ENCODE results near the gene TRIM24.

The TRIM24 gene

DNA sequence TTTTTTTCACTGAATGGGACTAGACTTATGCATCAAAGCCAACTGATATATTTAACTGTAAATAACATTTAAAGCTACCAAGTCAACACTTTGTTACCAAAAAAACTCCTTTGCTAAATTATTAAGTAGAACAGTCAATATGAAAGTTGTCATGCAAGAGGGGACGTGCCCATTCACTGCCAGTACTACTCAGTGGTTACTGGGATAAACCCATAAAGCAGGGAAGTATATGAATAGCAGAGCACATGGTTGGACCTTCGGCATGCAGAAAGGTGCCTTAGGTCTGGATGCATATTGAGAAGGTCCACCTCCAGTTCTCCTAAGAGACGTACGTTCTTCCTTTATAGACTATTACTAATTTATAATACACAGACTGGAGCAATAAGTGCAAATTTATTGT lies 121.0 kb downstream of the TRIM24 start:
- no peak for DNase-seq

- DNase-seq = no peak
Observed at GRCh38 chr7:138584283-138584682, 124.2 kb downstream of the TRIM24 start.

- no peak for DNase-seq
Observed at GRCh38 chr7:138584696-138585095, 124.6 kb downstream of the TRIM24 start.

DNA sequence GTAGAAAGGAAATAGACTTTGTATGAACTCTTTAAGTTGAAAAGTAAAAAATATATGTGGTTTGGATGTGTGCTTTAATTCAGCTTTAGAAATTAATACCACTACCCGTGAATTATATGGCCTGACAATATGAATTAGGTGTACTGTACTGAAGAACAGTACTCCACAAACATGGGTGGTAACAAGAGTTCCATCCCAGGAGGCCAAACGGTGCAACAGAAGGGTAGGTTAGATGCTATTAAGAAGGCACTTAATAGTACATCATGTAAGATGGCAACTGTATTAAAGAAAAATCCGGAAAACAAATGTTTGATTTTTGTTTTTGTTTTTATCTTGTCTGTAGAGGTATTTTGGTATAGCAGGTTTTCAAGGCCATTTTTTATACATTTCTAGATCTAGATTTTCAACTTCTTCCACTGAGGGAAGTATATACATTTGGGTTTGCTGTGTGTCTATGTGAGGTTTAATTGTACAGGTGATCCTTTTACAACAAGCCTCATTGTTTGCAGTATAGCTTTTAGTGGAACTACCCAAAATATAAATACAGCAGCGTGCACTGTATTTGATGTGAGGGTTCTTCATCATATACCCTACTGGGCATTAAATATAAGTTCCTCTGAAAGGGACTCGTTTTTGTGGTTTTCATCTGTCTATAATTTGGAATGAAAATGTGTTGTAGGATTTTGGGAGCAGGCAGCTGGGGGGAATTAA lies 125.4 kb downstream of the TRIM24 start:
- no peak for DNase-seq

GRCh38 chr7:138587485-138587884 lies 127.4 kb downstream of the TRIM24 start:
- DNase-seq = no peak

DNA sequence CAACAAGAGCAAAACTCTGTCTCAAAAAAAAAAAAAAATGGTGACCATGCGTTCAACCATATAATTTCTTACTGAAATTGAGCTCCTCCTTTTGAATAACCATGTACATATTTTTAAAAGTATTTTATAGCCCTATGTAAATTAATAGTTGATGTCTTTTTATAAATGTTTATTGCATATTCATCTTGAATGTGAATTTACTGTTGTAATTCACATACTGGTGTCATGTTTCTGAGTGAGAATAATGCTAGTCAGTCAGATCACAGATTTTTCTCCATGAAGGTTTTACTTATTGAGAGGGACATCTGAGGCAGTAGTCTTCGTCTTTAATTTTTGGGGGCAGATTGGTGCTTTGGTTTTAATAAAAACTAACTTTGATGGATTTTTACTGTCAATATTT lies 128.9 kb downstream of the TRIM24 start:
- DNase-seq = no peak

DNA sequence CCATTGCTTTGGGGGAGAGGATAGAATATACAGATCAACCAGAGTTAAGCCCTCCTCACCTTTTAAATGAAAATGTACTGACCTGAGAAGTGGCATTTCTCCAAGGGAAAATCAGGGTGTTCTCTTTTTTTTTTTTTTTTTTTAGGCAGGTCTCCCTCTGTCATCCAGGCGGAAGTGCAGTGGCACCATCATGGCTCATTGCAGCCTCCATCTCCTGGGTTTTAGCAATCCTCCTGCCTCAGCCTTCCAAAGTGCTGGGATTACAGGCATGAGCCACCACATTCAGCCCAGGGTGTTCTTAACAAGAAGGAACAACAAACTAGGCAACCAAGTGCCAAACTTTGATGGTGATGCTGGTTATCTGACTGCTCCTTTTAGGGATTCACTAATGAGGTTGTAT lies 130.1 kb downstream of the TRIM24 start:
- DNase-seq = no peak

DNA sequence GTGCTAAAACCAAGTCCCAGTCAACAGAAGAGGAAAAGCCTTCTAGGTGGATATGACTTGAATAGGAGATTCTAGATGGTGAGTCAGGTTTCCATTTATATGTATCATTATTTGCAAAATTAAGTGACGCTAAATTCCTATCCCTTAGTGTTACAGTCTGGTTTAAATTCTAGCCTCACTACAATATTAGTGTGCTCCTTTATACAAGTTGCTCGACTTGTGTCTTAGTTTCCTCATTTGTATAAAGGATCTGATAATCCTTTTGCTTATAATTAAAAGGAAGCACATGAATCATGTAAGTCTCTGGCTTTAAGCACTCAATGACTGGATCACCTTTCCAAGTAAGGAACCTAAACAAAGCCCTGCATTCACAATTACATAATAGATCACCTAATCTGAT lies 135.4 kb downstream of the TRIM24 start:
- DNase-seq = no peak

DNA sequence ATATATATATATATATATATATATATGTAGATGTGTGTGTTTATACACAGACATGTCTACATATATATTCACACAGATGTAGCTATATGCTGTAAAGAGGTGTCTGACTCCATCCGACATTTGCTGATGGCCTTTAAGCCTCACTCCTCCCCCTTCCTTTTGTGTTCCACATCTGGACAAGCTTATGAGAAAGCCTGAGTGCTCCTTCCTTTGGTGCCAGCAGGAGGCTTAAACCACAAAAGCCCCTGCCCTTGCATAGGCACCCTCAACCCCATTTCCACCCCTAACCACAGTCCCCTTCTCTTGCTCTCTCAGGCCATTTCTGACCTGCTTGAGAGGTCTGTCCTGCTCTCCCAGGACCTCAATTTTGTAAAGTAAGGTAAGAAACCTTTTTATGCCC lies 142.4 kb downstream of the TRIM24 start:
- no peak for DNase-seq

DNA sequence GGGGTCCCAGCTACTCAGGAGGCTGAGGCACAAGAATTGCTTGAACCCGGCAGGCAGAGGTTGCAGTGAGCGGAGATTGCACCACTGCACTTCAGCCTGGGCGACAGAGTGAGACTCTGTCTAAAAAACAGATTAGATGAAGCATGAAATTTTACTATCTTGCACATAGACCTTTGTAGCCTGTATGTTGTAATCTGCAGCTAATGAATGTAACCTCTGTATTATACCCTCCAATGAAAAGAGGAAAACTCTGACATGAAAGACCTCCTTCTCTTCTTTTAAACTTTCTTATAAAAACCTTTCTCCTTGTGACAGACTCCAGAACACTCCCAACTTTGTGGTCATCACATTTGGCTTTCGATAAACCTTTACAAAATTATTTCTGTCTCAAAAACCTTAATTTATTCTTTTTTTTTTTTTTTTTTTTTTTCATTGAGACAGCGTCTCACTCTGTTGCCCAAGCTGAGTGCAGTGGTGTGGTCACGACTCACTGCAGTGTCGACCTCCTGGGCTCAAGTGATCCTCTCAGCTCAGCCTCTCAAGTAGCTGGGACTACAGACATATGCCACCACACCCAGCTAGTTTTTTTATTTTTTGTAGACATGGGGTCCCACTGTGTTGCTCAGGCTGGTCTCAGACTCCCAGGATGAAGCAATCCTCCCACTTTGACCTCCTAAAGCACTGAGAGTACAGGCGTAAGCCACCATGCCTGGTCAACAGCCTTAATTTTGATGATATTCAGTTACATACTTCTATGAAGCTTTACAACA lies 143.7 kb downstream of the TRIM24 start:
- no peak for DNase-seq

GRCh38 chr7:138606236-138606635 lies 146.2 kb downstream of the TRIM24 start:
- DNase-seq = no peak

- no peak for DNase-seq
Observed at GRCh38 chr7:138607216-138608126, 147.4 kb downstream of the TRIM24 start.

DNA sequence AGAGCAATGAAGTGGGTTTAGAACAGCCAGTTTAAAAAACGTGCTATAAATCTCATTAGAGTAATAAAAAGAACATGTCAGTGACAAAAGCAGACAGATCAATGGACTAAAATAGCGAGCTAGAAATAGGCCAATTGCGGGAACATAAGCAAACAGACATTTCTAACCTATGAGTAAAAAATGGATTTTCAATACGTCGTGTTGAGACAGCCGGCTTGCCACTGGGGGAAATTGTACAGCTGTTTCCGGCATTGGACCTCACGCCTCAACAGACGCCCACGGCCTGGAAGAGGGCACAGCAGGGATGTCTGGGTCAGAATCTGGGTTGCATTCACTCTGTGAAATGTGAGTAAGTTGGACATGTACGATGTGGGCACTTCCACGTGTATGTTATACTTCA lies 148.2 kb downstream of the TRIM24 start:
- no peak for DNase-seq

DNA sequence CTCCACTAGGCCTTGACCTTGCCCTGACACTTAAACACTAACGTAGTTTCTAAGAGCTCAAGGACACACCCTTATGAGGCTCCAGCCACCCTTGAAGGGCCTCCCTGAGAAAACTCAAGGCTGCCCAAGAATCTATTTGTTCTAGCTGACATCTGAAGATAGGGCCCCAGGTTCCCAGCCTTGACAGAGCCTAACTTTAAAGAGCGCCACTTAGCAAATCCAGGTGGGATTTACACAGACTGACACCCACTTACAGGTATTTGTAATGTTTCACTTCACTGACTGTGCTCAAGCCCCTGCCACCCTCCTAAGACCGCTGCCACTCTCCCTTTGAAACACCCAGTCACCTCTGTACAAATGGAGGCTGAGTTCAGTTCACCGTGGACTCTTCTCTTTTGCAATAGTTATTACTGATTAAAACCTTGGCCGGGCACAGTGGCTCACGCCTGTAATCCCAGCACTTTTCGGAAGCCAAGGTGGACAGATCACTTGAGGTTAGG lies 150.7 kb downstream of the TRIM24 start:
- DNase-seq = no peak

DNA sequence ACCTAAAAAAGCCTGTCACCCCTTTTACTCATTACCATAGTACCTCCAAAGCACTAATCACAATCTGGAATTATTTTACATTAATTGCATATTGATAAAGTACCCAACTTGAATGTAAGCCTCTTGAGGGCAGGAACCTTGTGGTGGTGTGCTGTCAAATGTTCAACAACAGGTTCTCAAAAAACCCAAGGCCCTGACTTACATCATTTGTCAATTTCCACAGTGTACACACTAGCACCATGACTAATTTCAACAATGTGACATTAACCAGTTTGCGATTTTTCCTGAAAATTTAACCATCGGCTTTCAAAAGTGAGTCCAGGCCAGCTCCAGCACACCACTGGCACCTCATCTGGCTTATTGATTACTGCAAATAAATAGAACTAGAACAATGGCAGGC lies 153.6 kb downstream of the TRIM24 start:
- DNase-seq = no peak

DNA sequence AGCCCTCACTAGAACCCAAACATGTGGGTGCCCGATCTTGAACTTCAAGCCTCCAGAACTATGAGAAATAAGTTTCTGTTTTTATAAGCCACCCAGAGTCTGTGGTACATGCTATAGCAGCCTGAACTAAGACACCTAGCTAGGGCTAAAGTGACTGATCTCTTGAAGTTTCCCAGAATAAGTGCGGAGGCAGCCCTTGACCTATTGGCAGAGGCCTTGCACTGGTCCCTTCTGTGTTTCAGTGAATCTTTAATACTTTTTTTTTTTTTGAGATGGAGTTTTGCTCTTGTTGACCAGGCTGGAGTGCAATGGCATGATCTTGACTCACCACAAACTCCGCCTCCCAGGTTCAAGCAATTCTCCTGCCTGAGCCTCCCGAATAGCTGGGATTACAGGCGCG lies 156.0 kb downstream of the TRIM24 start:
- no peak for DNase-seq

DNA sequence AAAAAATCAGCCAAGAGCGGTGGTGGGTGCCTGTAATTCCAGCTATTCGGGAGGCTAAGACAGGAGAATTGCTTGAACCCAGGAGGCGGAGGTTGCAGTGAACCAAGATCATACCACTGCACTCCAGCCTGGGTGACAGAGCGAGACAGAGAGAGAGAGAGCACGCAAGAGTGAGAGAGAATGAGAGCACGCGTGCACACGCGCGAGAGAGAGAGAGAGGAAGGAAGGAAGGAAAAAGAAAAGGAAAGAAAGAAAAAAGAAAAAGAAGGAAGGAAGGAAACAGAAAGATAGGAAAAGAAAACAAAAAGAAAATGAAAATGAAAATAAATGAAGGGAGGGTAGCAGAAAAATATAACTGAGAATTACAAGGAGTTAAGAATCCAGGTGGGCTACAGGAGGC lies 158.4 kb downstream of the TRIM24 start:
- DNase-seq = no peak

DNA sequence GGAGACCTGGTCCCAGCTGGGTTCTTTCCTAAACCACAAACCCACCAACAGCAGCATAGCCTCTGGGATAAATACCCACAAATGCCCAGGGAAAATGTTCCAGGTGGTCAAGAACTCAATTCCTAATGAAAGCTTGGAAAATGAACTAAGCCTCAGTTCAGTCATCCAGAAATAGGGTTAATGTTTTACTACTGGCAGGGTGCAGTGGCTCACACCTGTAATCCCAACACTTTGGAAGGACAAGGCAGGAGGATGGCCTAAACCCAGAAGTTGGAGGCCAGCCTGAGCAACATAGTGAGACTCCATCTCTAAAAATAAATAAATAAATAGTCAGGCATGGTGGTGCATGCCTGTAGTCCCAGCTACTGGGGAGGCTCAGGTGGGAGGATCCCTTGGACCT lies 158.9 kb downstream of the TRIM24 start:
- DNase-seq = no peak

DNA sequence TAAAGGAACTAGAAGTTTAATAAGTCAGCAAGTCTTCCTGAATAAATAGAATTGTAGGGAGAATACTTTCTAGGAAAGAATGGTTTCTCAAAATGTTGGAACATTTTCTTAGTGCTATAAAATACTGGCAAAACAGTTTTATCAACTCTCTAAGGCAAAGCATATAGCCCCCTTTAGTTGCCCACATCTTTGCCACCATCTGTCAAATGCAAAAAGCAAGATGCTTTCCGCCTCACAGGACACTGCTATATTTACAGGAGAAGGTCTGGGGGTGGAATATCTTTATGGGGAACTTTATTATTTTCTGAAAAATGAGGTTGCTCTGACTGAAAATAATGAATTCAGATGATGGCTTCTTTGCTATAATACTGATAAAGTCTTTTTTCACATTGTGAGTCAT lies 162.8 kb downstream of the TRIM24 start:
- DNase-seq = no peak

- no peak for DNase-seq
Observed at GRCh38 chr7:138625084-138625848, 165.2 kb downstream of the TRIM24 start.

- peak; percentile 45 for DNase-seq
Observed at GRCh38 chr7:138625849-138626230, 165.8 kb downstream of the TRIM24 start.

- DNase-seq = no peak
Observed at GRCh38 chr7:138626846-138627245, 166.8 kb downstream of the TRIM24 start.

- no peak for DNase-seq
Observed at GRCh38 chr7:138627361-138627760, 167.3 kb downstream of the TRIM24 start.
